Measurements from ENCODE around the gene NFATC2IP. TPM values are rescaled to one million over a fixed set of nuclear protein-coding genes. Genes with fewer than 3 reads are reported as not detected.

Gene NFATC2IP
- total and polyA plus RNA-seq, 2 of the 4 experiments (the other 2 are of a cell fraction), result 10.0 to 29.1 TPM

GRCh38 chr16:28935924-28936783 lies 14.6 kb upstream of the NFATC2IP start:
- DNase-seq, result peak; percentile 42
- H3K27me3 ChIP-seq (ENCODE audit: control insufficient read depth, insufficient read depth, low read length), result peaks cover 7% of the 10 kb centered on the region; the same call in 1 of the 2 replicates
- no peak overlapping the region for H2AK9ac ChIP-seq (replicated peaks; ENCODE audit: low read depth, low read length, poor library complexity)
- H2AK5ac ChIP-seq (ENCODE audit: low read depth, low read length), result no peak overlapping the region
- H3K4me1 ChIP-seq (ENCODE audit: control insufficient read depth, insufficient read depth, low read length), result no peaks in the 10 kb centered on the region
- CTCF ChIA-PET, result interaction anchor here (1.8 kb wide), 1 partner anchor 9 kb away, joined by 6 read pairs; no protein-coding TSS in a partner anchor
- peak; percentile 97 for ATAC-seq (ENCODE audit: low read depth)
- H3K18ac ChIP-seq (ENCODE audit: low read depth, low read length), result no peak overlapping the region
- H3K27ac ChIP-seq (ENCODE audit: insufficient read depth, low read length), result no peak overlapping the region
- H2BK5ac ChIP-seq (ENCODE audit: low read depth, low read length, poor library complexity, severe bottlenecking), result no peak overlapping the region
- 45% methylated on average over 13 of the region's 36 CpGs; no CpG with 5 or more reads in 1 of the 2 experiments for WGBS, 2 experiments (ENCODE audit: extremely low coverage in 2 of 2, insufficient read length in 1 of 2)
- BruUV-seq (replicated peaks), result no TSS peak
- H3K9ac ChIP-seq (ENCODE audit: low read depth, low read length), result no peak overlapping the region
- H4K5ac ChIP-seq (ENCODE audit: low read depth, low read length), result no peak overlapping the region
- no peak overlapping the region for H3K56ac ChIP-seq (ENCODE audit: extremely low read depth, insufficient read depth, low read length)
- H3K9me3 ChIP-seq (ENCODE audit: control insufficient read depth, insufficient read depth, low read length), result no peaks in the 10 kb centered on the region
- H3K23ac ChIP-seq (ENCODE audit: low read depth, low read length), result no peak overlapping the region
- H3K79me1 ChIP-seq (ENCODE audit: low read depth in 1 of 2, low read length in 2 of 2), result no peaks in the 10 kb centered on the region
- peak overlapping the region; percentile 77 for H2AFZ ChIP-seq (replicated peaks; ENCODE audit: low read length, poor library complexity)
- intact Hi-C loops (cut with micrococcal nuclease) (no loop called here), dilution Hi-C loops (cut with HindIII; ENCODE audit: low sequenced_read_pairs, unreplicated experiment) (no loop called here), in situ Hi-C loops (cut with MboI; ENCODE audit: low sequenced_read_pairs) (no loop called here)
- no peak overlapping the region for H3K14ac ChIP-seq (replicated peaks; ENCODE audit: low read depth, low read length)
- no peak overlapping the region for H3K4me3 ChIP-seq (ENCODE audit: insufficient read depth, low read depth, low read length)
- no peak overlapping the region for H3K4ac ChIP-seq (ENCODE audit: low read depth, low read length)
- no peak overlapping the region for H3K4me2 ChIP-seq (ENCODE audit: low read depth, low read length)
- H2BK120ac ChIP-seq (ENCODE audit: low read depth, low read length), result no peak overlapping the region
- no peak overlapping the region for H4K8ac ChIP-seq (ENCODE audit: low read depth in 2 of 2, low read length in 2 of 2)
- TF ChIP-seq NFE2L2 (IDR thresholded peaks at IDR 0.05; ENCODE audit: low read depth, low read length) (no peak), MXI1 (IDR thresholded peaks at IDR 0.05; ENCODE audit: borderline replicate concordance, low read depth, low read length) (no peak), ELK1 (IDR thresholded peaks at IDR 0.05; ENCODE audit: borderline replicate concordance, low read depth, low read length) (no peak), RFX5 (IDR thresholded peaks at IDR 0.05; ENCODE audit: low read depth, low read length) (no peak), POLR2A (IDR thresholded peaks at IDR 0.05; ENCODE audit: low read depth, low read length) (no peak), RAD21 (IDR thresholded peaks at IDR 0.05; ENCODE audit: low read length) (no peak), CHD1 (IDR thresholded peaks at IDR 0.05; ENCODE audit: low read depth, low read length) (no peak), CTCF (conservative IDR thresholded peaks at IDR 0.05; ENCODE audit: low read depth, low read length) (no peak), RCOR1 (IDR thresholded peaks at IDR 0.05; ENCODE audit: insufficient replicate concordance, low read length) (no peak), FOS (IDR thresholded peaks at IDR 0.05; ENCODE audit: low read depth, low read length) (no peak), MAFK (IDR thresholded peaks at IDR 0.05; ENCODE audit: low read depth, low read length) (no peak), CEBPB (IDR thresholded peaks at IDR 0.05; ENCODE audit: low read depth, low read length) (no peak), SMC3 (IDR thresholded peaks at IDR 0.05; ENCODE audit: low read depth, low read length) (no peak), BHLHE40 (IDR thresholded peaks at IDR 0.05; ENCODE audit: low read depth, low read length) (no peak)
- H4K91ac ChIP-seq (ENCODE audit: insufficient read depth, low read depth, low read length), result no peak overlapping the region
- no peak overlapping the region for H2BK20ac ChIP-seq (ENCODE audit: low read depth, low read length)
- H3K36me3 ChIP-seq (ENCODE audit: control insufficient read depth, insufficient read depth, low read length), result no peaks in the 10 kb centered on the region
- no peak overlapping the region for H2BK15ac ChIP-seq (ENCODE audit: low read depth, low read length)
- H4K20me1 ChIP-seq (ENCODE audit: insufficient read depth, low read length), result no peaks in the 10 kb centered on the region
- no peaks in the 10 kb centered on the region for H3K9me1 ChIP-seq (ENCODE audit: insufficient read depth, low read length)
- POLR2A ChIA-PET (ENCODE audit: unreplicated experiment), result no interaction called here
